HG03460 (cell line): ENCODE measurements around the gene PPP1R3C.

ENCODE experiments used
- ATAC-seq: cut with Tn5 transposase; IDR thresholded peaks from one replicate; pipeline ENCODE4 v1.9.1; 2021; ENCODE audit not compliant: unreplicated experiment

Gene PPP1R3C

GRCh38 chr10:91602449-91602848 lies 30.4 kb downstream of the PPP1R3C start:
- ATAC-seq: no peak

- no peak for ATAC-seq
Observed at GRCh38 chr10:91601212-91601611, 31.7 kb downstream of the PPP1R3C start.

- ATAC-seq: no peak
Observed at GRCh38 chr10:91598211-91598977, 34.5 kb downstream of the PPP1R3C start.

GRCh38 chr10:91597197-91597881 lies 35.5 kb downstream of the PPP1R3C start:
- no peak for ATAC-seq

- ATAC-seq: no peak
Observed at GRCh38 chr10:91596825-91597196, 36.1 kb downstream of the PPP1R3C start.

- no peak for ATAC-seq
Observed at GRCh38 chr10:91593834-91594233, 39.0 kb downstream of the PPP1R3C start.

GRCh38 chr10:91593366-91593765 lies 39.5 kb downstream of the PPP1R3C start:
- ATAC-seq: no peak

GRCh38 chr10:91592266-91592975 lies 40.5 kb downstream of the PPP1R3C start:
- no peak for ATAC-seq

- ATAC-seq: no peak
Observed at GRCh38 chr10:91591797-91592174, 41.1 kb downstream of the PPP1R3C start.

GRCh38 chr10:91590904-91591796 lies 41.7 kb downstream of the PPP1R3C start:
- ATAC-seq: no peak

- no peak for ATAC-seq
Observed at GRCh38 chr10:91590142-91590903, 42.5 kb downstream of the PPP1R3C start.

GRCh38 chr10:91589658-91590035 lies 43.2 kb downstream of the PPP1R3C start:
- ATAC-seq: no peak

GRCh38 chr10:91589015-91589657 lies 43.7 kb downstream of the PPP1R3C start:
- ATAC-seq: no peak

- ATAC-seq: no peak
Observed at GRCh38 chr10:91587710-91588638, 44.9 kb downstream of the PPP1R3C start.

- ATAC-seq: no peak
Observed at GRCh38 chr10:91582153-91582554, 50.7 kb downstream of the PPP1R3C start.

GRCh38 chr10:91579329-91579985 lies 53.4 kb downstream of the PPP1R3C start:
- no peak for ATAC-seq
